Esophagus muscularis mucosa (tissue), 4 donors: ENCODE measurements around the gene PARVB. TPM values are rescaled to one million over a fixed set of nuclear protein-coding genes. Genes with fewer than 3 reads are reported as not detected.

ENCODE experiments used
- DNase-seq: peaks from one replicate; pipeline ENCODE4 v3.0.0-alpha.2; 2017; ENCODE audit errors: extremely low spot score
- H3K27ac ChIP-seq, 4 donors: fragments of 200-600 bp; sonication (generic); replicated peaks in 1 of 4; 1 replicate in 3 of 4; 2 replicates in 1 of 4; pipeline ENCODE4 v1.5.1; 2016 to 2019; ENCODE audit warnings: mild to moderate bottlenecking in 1 of 4
- H3K27me3 ChIP-seq, 4 donors: fragments of 200-600 bp; sonication (generic); one replicate each; pipeline versions ENCODE4 v1.5.1 to v1.6.0; 2016 to 2019
- H3K36me3 ChIP-seq, 4 donors: fragments of 200-600 bp; sonication (generic); one replicate each; pipeline ENCODE4 v1.5.1; 2016 to 2019
- H3K4me1 ChIP-seq, 4 donors: fragments of 200-600 bp; sonication (generic); one replicate each; pipeline ENCODE4 v1.5.1; 2016 to 2019
- H3K4me3 ChIP-seq, 4 donors: fragments of 200-600 bp; sonication (generic); 1 replicate in 2 of 4; 2 replicates in 2 of 4; pipeline ENCODE4 v1.5.1; 2016 to 2019; ENCODE audit warnings: mild to moderate bottlenecking in 4 of 4, moderate library complexity in 1 of 4
- H3K9me3 ChIP-seq, 4 donors: fragments of 200-600 bp; sonication (generic); 1 replicate in 3 of 4; 2 replicates in 1 of 4; pipeline ENCODE4 v1.5.1; 2016 to 2019
- EP300 ChIP-seq: sonication (generic); formaldehyde crosslinking; IDR thresholded peaks from one replicate; pipeline ENCODE4 v1.6.1; 2017; ENCODE audit warnings: antibody characterized with exemption
- POLR2A ChIP-seq: fragments of 450-650 bp; IDR thresholded peaks from one replicate; pipeline ENCODE4 v1.6.1; 2017; ENCODE audit warnings: antibody characterized with exemption, moderate library complexity, mild to moderate bottlenecking, low read depth
- POLR2AphosphoS5 ChIP-seq, 2 donors: sonication (generic); formaldehyde crosslinking; IDR thresholded peaks; one replicate each; pipeline ENCODE4 v1.6.1; 2017; ENCODE audit warnings: antibody characterized with exemption in 2 of 2
- WGBS: methylation state at CpG from one replicate; pipeline ENCODE4 v1.1.5; 2018; 5-methylcytosine and 5-hydroxymethylcytosine counted together
- intact Hi-C: fragments of 100-400 bp; cut with DNase I; formaldehyde crosslinking; loops from one replicate; pipeline ENCODE4 v1.15.1; 2023
- total RNA-seq, 4 donors: library from RNA; depleted of rRNA; stranded (reverse); fragments of >200 nt; gene quantifications; one replicate each; pipeline versions ENCODE4 v1.1.0 to v1.2.1, GENCODE V29; 2016
- TF ChIP-seq, protein P1 (sequence below), 3 experiments: fragments of 200-600 bp in 2 of 3; fragments of 450-650 bp in 1 of 3; sonication (generic) in 2 of 3; IDR thresholded peaks; one replicate each; pipeline ENCODE4 v1.5.1; 2017 to 2019; ENCODE audit warnings: antibody characterized with exemption in 3 of 3, mild to moderate bottlenecking in 2 of 3, moderate library complexity in 1 of 3

The PARVB gene
- total RNA-seq, 4 donors from 2014 or later = 22.0 to 107 (median 45.5) TPM

DNA sequence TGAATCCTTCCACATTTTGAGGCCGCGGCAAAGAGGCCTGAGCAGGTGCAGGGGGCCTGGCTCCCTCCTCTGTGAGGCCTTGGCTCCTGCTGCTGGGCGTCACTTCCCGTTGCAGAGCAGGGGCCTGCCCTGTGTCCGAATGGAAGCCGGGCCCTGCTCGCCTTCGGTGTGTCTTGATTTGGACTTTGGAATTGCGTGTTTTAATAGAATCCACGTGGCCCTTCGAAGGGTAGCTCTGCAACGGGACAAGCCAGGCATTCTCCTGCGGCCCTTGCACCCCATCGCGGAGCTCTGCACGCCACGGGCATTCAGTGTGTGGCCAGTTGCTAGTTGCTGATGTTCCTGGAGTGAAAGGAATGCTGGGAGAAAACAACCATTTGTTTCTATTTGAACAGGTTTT, 43.1 kb upstream of the PARVB start:
- H3K4me1 ChIP-seq = no peaks in the 10 kb centered on the region
- no peak overlapping the region for H3K4me3 ChIP-seq
- no peaks in the 10 kb centered on the region for H3K27me3 ChIP-seq
- H3K9me3 ChIP-seq = no peaks in the 10 kb centered on the region
- TF ChIP-seq POLR2A (no peak), POLR2AphosphoS5 (IDR thresholded peaks at IDR 0.05) (no peak), EP300 (no peak)
- TF ChIP-seq, protein P1, sequence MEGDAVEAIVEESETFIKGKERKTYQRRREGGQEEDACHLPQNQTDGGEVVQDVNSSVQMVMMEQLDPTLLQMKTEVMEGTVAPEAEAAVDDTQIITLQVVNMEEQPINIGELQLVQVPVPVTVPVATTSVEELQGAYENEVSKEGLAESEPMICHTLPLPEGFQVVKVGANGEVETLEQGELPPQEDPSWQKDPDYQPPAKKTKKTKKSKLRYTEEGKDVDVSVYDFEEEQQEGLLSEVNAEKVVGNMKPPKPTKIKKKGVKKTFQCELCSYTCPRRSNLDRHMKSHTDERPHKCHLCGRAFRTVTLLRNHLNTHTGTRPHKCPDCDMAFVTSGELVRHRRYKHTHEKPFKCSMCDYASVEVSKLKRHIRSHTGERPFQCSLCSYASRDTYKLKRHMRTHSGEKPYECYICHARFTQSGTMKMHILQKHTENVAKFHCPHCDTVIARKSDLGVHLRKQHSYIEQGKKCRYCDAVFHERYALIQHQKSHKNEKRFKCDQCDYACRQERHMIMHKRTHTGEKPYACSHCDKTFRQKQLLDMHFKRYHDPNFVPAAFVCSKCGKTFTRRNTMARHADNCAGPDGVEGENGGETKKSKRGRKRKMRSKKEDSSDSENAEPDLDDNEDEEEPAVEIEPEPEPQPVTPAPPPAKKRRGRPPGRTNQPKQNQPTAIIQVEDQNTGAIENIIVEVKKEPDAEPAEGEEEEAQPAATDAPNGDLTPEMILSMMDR (IDR thresholded peaks at IDR 0.05) = no peak
- H3K36me3 ChIP-seq = peaks cover 56 to 98% (median 94%) of the 10 kb centered on the region in 4 donors
- intact Hi-C loops = no loop called here
- H3K27ac ChIP-seq = no peak overlapping the region
- 97% methylated on average over 14 of the region's 17 CpGs for WGBS
- DNase-seq = no peak

DNA sequence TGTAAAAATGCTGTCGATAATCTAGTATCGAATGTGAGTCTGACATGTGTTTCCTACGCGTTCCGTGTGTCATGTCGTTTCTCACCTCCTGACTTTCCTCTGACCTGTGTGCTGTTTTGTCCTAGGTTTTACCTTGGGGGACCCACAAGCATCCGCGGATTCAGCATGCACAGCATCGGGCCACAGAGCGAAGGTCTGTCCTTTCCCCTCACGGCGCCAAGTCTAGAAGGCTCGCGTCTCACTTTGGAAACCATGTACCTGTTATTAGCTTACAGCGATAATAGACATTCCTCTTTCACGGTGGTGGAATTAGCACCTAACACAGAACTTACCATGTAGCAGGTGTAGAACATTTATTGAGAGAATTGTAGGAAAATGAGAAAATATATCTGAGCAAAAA, 40.3 kb upstream of the PARVB start:
- intact Hi-C loops = no loop called here
- no peak for TF ChIP-seq EP300
- no peak for TF ChIP-seq POLR2AphosphoS5 (IDR thresholded peaks at IDR 0.05)
- no peak for TF ChIP-seq POLR2A
- TF ChIP-seq, protein P1 (IDR thresholded peaks at IDR 0.05) = no peak
- peaks cover 61 to 96% (median 88%) of the 10 kb centered on the region in 4 donors for H3K36me3 ChIP-seq

DNA sequence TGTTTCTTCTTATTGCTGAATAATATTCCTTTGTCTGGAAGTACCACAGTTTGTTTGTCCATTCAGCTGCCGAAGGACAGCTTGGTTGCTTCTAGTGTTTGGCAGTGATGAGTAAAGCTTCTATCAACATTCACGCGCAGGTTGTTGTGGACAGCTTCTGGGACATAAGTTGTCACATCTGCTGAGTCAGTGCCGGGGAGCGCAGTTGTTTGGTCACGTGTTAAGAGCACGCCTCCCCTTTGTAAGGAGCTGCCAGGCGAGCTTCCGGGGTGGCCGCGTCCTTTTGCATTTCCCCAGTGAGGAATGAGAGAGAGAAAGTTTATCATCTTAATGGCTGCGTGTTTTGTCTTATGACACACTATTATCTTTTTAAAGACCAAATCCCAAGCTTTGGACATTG, 38.6 kb upstream of the PARVB start:
- H3K27ac ChIP-seq = no peak overlapping the region
- H3K4me3 ChIP-seq = no peak overlapping the region
- intact Hi-C loops = no loop called here
- peaks cover 62 to 96% (median 88%) of the 10 kb centered on the region in 4 donors for H3K36me3 ChIP-seq
- 83% methylated on average over 12 of the region's 12 CpGs for WGBS
- DNase-seq = no peak
- no peaks in the 10 kb centered on the region for H3K9me3 ChIP-seq
- H3K27me3 ChIP-seq = no peaks in the 10 kb centered on the region
- TF ChIP-seq, protein P1 (IDR thresholded peaks at IDR 0.05) = no peak
- TF ChIP-seq EP300 (no peak), POLR2AphosphoS5 (IDR thresholded peaks at IDR 0.05) (no peak), POLR2A (no peak)
- no peaks in the 10 kb centered on the region for H3K4me1 ChIP-seq

More for the DNA sequence above, 40.3 kb upstream of the PARVB start:
- WGBS = 96% methylated on average over 16 of the region's 16 CpGs
- H3K27me3 ChIP-seq = no peaks in the 10 kb centered on the region
- H3K9me3 ChIP-seq = no peaks in the 10 kb centered on the region
- H3K4me3 ChIP-seq = no peak overlapping the region
- H3K27ac ChIP-seq = no peak overlapping the region
- H3K4me1 ChIP-seq = no peaks in the 10 kb centered on the region
- DNase-seq = no peak

DNA sequence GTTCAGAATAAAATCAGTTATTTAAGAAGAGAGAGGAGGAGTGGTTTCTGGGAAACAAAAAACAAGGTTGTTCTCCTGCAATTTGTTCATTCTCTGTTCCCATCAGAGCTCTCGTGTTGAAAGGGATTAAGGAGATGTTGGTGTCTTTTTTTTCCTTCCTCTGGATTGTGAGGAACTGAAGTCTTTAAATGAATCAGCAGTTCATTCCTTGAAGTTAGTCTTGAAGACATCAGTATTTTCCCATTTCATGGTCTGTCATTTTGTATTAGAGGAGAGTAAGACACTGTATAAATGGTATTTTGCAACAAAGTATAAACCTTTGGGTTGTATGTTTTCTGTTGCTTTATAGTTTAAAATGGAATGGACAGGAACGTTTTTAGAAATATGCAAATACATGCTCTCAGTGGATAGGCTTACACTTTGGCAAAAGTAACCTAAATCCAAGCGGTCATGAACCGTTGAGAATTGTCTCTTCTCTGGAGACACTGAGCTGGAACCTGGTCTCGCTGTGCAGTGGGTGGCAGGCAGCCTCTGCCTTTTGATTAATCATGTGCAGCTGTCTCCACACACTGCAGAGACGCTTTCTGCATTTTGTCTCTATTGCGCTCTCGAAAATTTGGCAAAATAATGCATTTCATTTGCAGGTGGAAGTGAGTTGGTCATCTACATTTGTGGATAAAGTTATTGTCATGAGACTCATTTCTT, 35.8 kb upstream of the PARVB start:
- Histone ChIP-seq H3K27ac (no peak overlapping the region), H3K4me3 (no peak overlapping the region), H3K4me1 (no peaks in the 10 kb centered on the region), H3K27me3 (no peaks in the 10 kb centered on the region), H3K9me3 (no peaks in the 10 kb centered on the region), H3K36me3 (peaks cover 71 to 96% (median 91%) of the 10 kb centered on the region in 4 donors)
- intact Hi-C loops = no loop called here
- 62% methylated on average over 8 of the region's 8 CpGs for WGBS
- DNase-seq = no peak
- TF ChIP-seq, protein P1 (IDR thresholded peaks at IDR 0.05) = no peak
- TF ChIP-seq POLR2A = no peak

DNA sequence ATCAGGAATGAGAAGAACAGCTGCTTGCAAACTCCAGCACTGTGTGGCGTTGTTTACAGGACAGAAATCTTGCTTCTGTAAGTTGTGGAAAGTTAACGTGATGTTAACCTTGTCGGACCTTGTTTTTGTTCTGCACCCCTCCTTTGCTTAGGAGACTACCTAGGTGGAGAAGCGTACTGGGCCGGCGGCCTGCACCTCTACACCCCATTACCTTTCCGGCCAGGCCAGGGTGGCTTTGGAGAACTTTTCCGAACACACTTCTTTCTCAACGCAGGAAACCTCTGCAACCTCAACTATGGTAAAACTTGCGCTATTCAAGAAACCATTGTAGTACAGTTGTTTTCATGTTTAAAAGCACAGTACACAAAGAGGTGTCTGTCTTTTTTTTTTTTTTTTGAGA, 35.1 kb upstream of the PARVB start:
- H3K4me3 ChIP-seq = no peak overlapping the region
- H3K4me1 ChIP-seq = peaks cover 0 to 7% (median 2%) of the 10 kb centered on the region in 4 donors
- no peaks in the 10 kb centered on the region for H3K27me3 ChIP-seq
- no peaks in the 10 kb centered on the region for H3K9me3 ChIP-seq
- no peak for DNase-seq
- 93% methylated on average over 10 of the region's 10 CpGs for WGBS
- intact Hi-C loops = no loop called here
- TF ChIP-seq EP300 (no peak), POLR2A (no peak), POLR2AphosphoS5 (IDR thresholded peaks at IDR 0.05) (no peak)
- TF ChIP-seq, protein P1 (IDR thresholded peaks at IDR 0.05) = no peak
- H3K27ac ChIP-seq = no peak overlapping the region
- H3K36me3 ChIP-seq = peaks cover 65 to 96% (median 85%) of the 10 kb centered on the region in 4 donors
